Caco-2 (cell line): ENCODE measurements around the gene ADGB. TPM values are rescaled to one million over a fixed set of nuclear protein-coding genes. Genes with fewer than 3 reads are reported as not detected.

Source experiments
- BruUV-seq: library from RNA; stranded (reverse); fragments of 400-500 nt; replicated peaks from 2 replicates; lab custom pipeline; 2021; lab: Mats Ljungman, UMichigan
- CTCF ChIA-PET: fragments of 300-600 bp; sonication (Branson Sonifier 250); formaldehyde crosslinking; loops from one replicate; lab custom pipeline; 2022; ENCODE audit warnings: antibody characterized with exemption; lab: Charles Lee
- POLR2A ChIA-PET: fragments of 300-600 bp; sonication (Branson Sonifier 250); formaldehyde crosslinking; loops from one replicate; lab custom pipeline; 2022; ENCODE audit warnings: antibody characterized with exemption; lab: Charles Lee
- DNase-seq, 2 experiments: peaks; one replicate each; pipeline versions ENCODE4 v3.0.0 to v3.0.0-alpha.2; 2020 to 2022
- H3K27me3 ChIP-seq: replicated peaks from 2 replicates; pipeline ENCODE4 v1.6.0; 2011; ENCODE audit warnings: low read length; ENCODE audit not compliant: control insufficient read depth, insufficient read depth
- H3K36me3 ChIP-seq: 2 replicates; pipeline ENCODE4 v1.5.1; 2011; ENCODE audit warnings: low read length; ENCODE audit not compliant: control insufficient read depth, insufficient read depth
- H3K4me1 ChIP-seq: fragments of 250-450 bp; sonication (Bioruptor Pico); 2 replicates; pipeline ENCODE4 v1.5.1; 2020; ENCODE audit warnings: mild to moderate bottlenecking
- H3K4me3 ChIP-seq: 2 replicates; pipeline ENCODE4 v1.5.1; 2011; ENCODE audit warnings: low read depth, mild to moderate bottlenecking, control low read depth, low read length
- H3K9me3 ChIP-seq: fragments of 250-450 bp; sonication (Bioruptor Pico); 2 replicates; pipeline ENCODE4 v1.5.1; 2020; ENCODE audit warnings: mild to moderate bottlenecking, moderate library complexity
- H3K27ac Mint-ChIP-seq: one replicate; pipeline ENCODE4 v1.8.0; 2022; ENCODE audit warnings: mixed read lengths; ENCODE audit not compliant: unreplicated experiment
- H3K27me3 Mint-ChIP-seq: one replicate; pipeline ENCODE4 v1.8.0; 2022; ENCODE audit warnings: mixed read lengths; ENCODE audit not compliant: insufficient read depth, unreplicated experiment
- H3K36me3 Mint-ChIP-seq: one replicate; pipeline ENCODE4 v1.8.0; 2022; ENCODE audit warnings: mild to moderate bottlenecking, mixed read lengths; ENCODE audit not compliant: insufficient read depth, unreplicated experiment
- H3K4me1 Mint-ChIP-seq: one replicate; pipeline ENCODE4 v1.8.0; 2022; ENCODE audit warnings: low read depth, mixed read lengths; ENCODE audit not compliant: unreplicated experiment
- H3K4me3 Mint-ChIP-seq: one replicate; pipeline ENCODE4 v1.8.0; 2022; ENCODE audit warnings: mild to moderate bottlenecking, moderate library complexity, mixed read lengths; ENCODE audit not compliant: unreplicated experiment
- H3K9me3 Mint-ChIP-seq: one replicate; pipeline ENCODE4 v1.8.0; 2022; ENCODE audit warnings: mixed read lengths; ENCODE audit not compliant: unreplicated experiment
- intact Hi-C: fragments of 100-400 bp; cut with micrococcal nuclease; formaldehyde crosslinking; loops from one replicate; pipeline ENCODE4 v1.10.0; 2022; ENCODE audit not compliant: unreplicated experiment
- total RNA-seq: library from RNA; stranded (reverse); gene quantifications from 2 replicates; pipeline ENCODE4 v1.2.3, GENCODE V29; 2022
- TF ChIP-seq, protein P1 (sequence below), 2 experiments: fragments of 200-600 bp in 1 of 2; IDR thresholded peaks; 1 replicate in 1 of 2; 2 replicates in 1 of 2; pipeline versions ENCODE4 v1.5.1 to v1.8.0; 2011 to 2022; ENCODE audit warnings: antibody characterized with exemption in 1 of 2, control low read depth in 1 of 2, inconsistent platforms in 1 of 2, low read depth in 1 of 2, low read length in 1 of 2, mild to moderate bottlenecking in 1 of 2, moderate library complexity in 1 of 2; ENCODE audit not compliant: insufficient read depth in 1 of 2, severe bottlenecking in 1 of 2, unreplicated experiment in 1 of 2

Gene ADGB
- total RNA-seq, 1 experiment from 2014 or later = not detected

- CTCF ChIA-PET = no interaction called here
- DNase-seq = no peak
- Mint-ChIP-seq H3K4me3 (no peak overlapping the region), H3K9me3 (no peaks in the 10 kb centered on the region), H3K27ac (no peak overlapping the region), H3K4me1 (no peaks in the 10 kb centered on the region), H3K36me3 (no peaks in the 10 kb centered on the region), H3K27me3 (no peaks in the 10 kb centered on the region)
- BruUV-seq = no TSS peak
- H3K27me3 ChIP-seq = no peaks in the 10 kb centered on the region
- no peaks in the 10 kb centered on the region for H3K36me3 ChIP-seq
- POLR2A ChIA-PET = no interaction called here
- H3K4me3 ChIP-seq = no peak overlapping the region
- no peaks in the 10 kb centered on the region for H3K9me3 ChIP-seq
- intact Hi-C loops = no loop called here
- H3K4me1 ChIP-seq = no peaks in the 10 kb centered on the region
- TF ChIP-seq, protein P1, sequence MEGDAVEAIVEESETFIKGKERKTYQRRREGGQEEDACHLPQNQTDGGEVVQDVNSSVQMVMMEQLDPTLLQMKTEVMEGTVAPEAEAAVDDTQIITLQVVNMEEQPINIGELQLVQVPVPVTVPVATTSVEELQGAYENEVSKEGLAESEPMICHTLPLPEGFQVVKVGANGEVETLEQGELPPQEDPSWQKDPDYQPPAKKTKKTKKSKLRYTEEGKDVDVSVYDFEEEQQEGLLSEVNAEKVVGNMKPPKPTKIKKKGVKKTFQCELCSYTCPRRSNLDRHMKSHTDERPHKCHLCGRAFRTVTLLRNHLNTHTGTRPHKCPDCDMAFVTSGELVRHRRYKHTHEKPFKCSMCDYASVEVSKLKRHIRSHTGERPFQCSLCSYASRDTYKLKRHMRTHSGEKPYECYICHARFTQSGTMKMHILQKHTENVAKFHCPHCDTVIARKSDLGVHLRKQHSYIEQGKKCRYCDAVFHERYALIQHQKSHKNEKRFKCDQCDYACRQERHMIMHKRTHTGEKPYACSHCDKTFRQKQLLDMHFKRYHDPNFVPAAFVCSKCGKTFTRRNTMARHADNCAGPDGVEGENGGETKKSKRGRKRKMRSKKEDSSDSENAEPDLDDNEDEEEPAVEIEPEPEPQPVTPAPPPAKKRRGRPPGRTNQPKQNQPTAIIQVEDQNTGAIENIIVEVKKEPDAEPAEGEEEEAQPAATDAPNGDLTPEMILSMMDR (IDR thresholded peaks at IDR 0.05; ENCODE audit: insufficient read depth in 1 of 2, low read depth in 1 of 2, low read length in 1 of 2, severe bottlenecking in 1 of 2, unreplicated experiment in 1 of 2) = no peak
These were observed 221.0 kb downstream of the ADGB start for GRCh38 chr6:146819596-146820320.

- DNase-seq = no peak
- intact Hi-C loops = no loop called here
These were observed 228.6 kb downstream of the ADGB start for GRCh38 chr6:146827216-146827928.

More at GRCh38 chr6:146827216-146827928, 228.6 kb downstream of the ADGB start:
- ChIA-PET CTCF (no interaction called here), POLR2A (no interaction called here)
- H3K36me3 Mint-ChIP-seq = no peaks in the 10 kb centered on the region
- H3K4me3 Mint-ChIP-seq = no peak overlapping the region
- H3K4me1 ChIP-seq = no peaks in the 10 kb centered on the region
- H3K4me3 ChIP-seq = no peak overlapping the region
- TF ChIP-seq, protein P1 (IDR thresholded peaks at IDR 0.05; ENCODE audit: insufficient read depth in 1 of 2, low read depth in 1 of 2, low read length in 1 of 2, severe bottlenecking in 1 of 2, unreplicated experiment in 1 of 2) = no peak
- no peak overlapping the region for H3K27ac Mint-ChIP-seq
- no peaks in the 10 kb centered on the region for H3K27me3 Mint-ChIP-seq
- H3K27me3 ChIP-seq = no peaks in the 10 kb centered on the region
- peaks cover 7% of the 10 kb centered on the region for H3K9me3 Mint-ChIP-seq
- no peaks in the 10 kb centered on the region for H3K36me3 ChIP-seq
- H3K4me1 Mint-ChIP-seq = no peaks in the 10 kb centered on the region
- 0 out of 2 replicates have a peak, but pooled peaks cover 2% of the 10 kb centered on the region for H3K9me3 ChIP-seq
- no TSS peak for BruUV-seq
